ENCODE measurements around the gene AXIN1.

Gene AXIN1

GRCh38 chr16:297832-298231 is 54.7 kb downstream of the AXIN1 start:
- peaks cover 85% of the 10 kb centered on the region for H3K36me3 ChIP-seq
- H3K9me3 ChIP-seq, result no peaks in the 10 kb centered on the region
- no peaks in the 10 kb centered on the region for H3K27me3 ChIP-seq
- H3K4me1 ChIP-seq (ENCODE audit: control insufficient read depth in 1 of 2, insufficient read depth in 1 of 2, low read depth in 1 of 2, low read length in 1 of 2), result no peaks in the 10 kb centered on the region
- no peak for TF ChIP-seq CTCF (IDR thresholded peaks at IDR 0.05)
- no peak overlapping the region for H3K27ac ChIP-seq
- H3K4me3 ChIP-seq (ENCODE audit: low read depth in 1 of 2, low read length in 1 of 2), result no peak overlapping the region

GRCh38 chr16:296806-297510 is 55.6 kb downstream of the AXIN1 start:
- no peak for TF ChIP-seq CTCF (IDR thresholded peaks at IDR 0.05)
- no peak overlapping the region for H3K27ac ChIP-seq
- peaks cover 85% of the 10 kb centered on the region for H3K36me3 ChIP-seq
- H3K4me3 ChIP-seq (ENCODE audit: low read depth in 1 of 2, low read length in 1 of 2), result no peak overlapping the region
- H3K9me3 ChIP-seq, result no peaks in the 10 kb centered on the region
- no peaks in the 10 kb centered on the region for H3K4me1 ChIP-seq (ENCODE audit: control insufficient read depth in 1 of 2, insufficient read depth in 1 of 2, low read depth in 1 of 2, low read length in 1 of 2)
- H3K27me3 ChIP-seq, result no peaks in the 10 kb centered on the region

DNA sequence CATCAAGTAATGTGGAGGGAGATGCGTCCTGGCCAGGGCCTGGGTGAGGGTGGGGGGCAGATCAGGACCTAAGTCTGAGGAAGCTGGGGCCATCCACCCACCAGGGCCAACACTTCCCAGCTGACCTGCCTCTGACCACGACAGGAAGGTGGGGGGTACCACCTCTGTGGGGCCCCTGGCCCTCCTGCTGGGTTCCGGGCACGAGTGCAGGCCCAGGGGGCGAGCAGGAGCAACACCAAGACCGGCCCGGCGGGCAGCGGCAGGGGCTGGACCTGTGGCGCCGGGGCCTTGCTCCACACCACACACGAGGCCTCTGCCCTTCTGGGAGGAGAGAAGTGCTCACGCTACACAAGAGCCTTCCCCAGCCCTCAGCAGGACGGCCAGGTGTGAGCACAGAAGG is 56.2 kb downstream of the AXIN1 start:
- H3K4me3 ChIP-seq (ENCODE audit: low read depth in 1 of 2, low read length in 1 of 2), result no peak overlapping the region
- H3K4me1 ChIP-seq (ENCODE audit: control insufficient read depth in 1 of 2, insufficient read depth in 1 of 2, low read depth in 1 of 2, low read length in 1 of 2), result no peaks in the 10 kb centered on the region
- no peak for TF ChIP-seq CTCF (IDR thresholded peaks at IDR 0.05)
- no peak overlapping the region for H3K27ac ChIP-seq
- peaks cover 85% of the 10 kb centered on the region for H3K36me3 ChIP-seq
- H3K27me3 ChIP-seq, result no peaks in the 10 kb centered on the region
- H3K9me3 ChIP-seq, result no peaks in the 10 kb centered on the region

DNA sequence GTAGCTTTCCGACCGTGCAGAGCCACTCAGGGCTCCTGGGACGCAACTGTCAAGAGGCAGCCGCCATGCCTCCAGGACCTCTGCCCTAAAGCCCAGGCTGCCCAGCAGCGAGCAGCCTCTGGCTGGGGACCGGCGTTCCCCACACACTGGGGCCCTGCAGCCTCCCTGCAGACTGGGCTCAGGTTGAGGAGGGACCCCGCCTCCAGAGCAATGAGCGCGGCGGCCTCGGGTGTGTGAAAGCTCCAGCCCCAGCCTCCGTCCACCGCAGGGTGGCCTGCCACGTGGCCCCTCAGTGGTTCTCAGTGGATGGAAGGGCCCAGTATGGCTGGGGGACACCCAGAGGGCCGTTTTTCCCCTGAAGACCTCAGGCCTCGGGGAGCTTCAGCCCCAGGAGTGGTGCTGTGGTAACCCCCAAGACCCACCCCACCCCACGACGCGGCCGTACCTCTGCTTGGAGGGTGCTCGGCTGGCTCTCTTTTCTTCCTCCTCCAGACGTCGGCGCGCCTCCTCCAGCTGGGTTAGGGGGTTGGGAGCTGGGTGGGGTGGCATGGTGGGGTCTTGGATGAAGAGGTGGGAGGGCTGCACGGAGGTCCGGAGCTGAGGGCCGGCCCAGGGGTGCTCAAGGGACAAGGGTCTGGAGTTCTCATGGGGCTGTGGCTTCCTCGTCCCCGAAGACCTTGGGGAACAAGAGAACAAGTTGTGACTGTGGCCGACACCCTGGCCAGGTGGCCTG is 59.3 kb downstream of the AXIN1 start:
- no peaks in the 10 kb centered on the region for H3K9me3 ChIP-seq
- H3K4me1 ChIP-seq (ENCODE audit: control insufficient read depth in 1 of 2, insufficient read depth in 1 of 2, low read depth in 1 of 2, low read length in 1 of 2), result no peaks in the 10 kb centered on the region
- H3K4me3 ChIP-seq (ENCODE audit: low read depth in 1 of 2, low read length in 1 of 2), result no peak overlapping the region
- H3K36me3 ChIP-seq, result peaks cover 88% of the 10 kb centered on the region
- TF ChIP-seq CTCF (IDR thresholded peaks at IDR 0.05), result no peak
- H3K27me3 ChIP-seq, result no peaks in the 10 kb centered on the region
- H3K27ac ChIP-seq, result no peak overlapping the region

DNA sequence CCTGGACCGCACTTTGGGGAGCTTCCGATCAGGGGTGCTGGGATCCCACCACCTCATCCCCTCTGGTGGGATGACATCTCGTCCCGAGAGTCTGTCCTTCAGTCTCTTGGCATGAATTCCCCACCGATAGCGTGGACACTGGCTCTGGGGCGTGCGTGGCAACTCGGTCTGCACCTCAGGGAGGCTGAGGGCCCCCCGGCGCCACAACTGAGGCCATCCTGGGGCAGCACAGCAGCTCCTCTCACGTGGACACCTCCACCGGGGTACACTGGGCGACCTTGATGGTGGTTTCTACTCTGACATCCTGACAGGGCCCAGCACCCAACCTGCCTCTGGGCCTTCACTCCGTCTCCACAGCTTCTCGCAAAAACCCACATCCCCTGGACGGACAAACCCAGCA is 61.0 kb downstream of the AXIN1 start:
- no peak overlapping the region for H3K27ac ChIP-seq
- no peaks in the 10 kb centered on the region for H3K9me3 ChIP-seq
- no peaks in the 10 kb centered on the region for H3K27me3 ChIP-seq
- no peaks in the 10 kb centered on the region for H3K4me1 ChIP-seq (ENCODE audit: control insufficient read depth in 1 of 2, insufficient read depth in 1 of 2, low read depth in 1 of 2, low read length in 1 of 2)
- TF ChIP-seq CTCF (IDR thresholded peaks at IDR 0.05), result no peak
- H3K36me3 ChIP-seq, result peaks cover 88% of the 10 kb centered on the region
- no peak overlapping the region for H3K4me3 ChIP-seq (ENCODE audit: low read depth in 1 of 2, low read length in 1 of 2)
